Activated CD4-positive, alpha-beta T cell treated with anti-CD3 and anti-CD28 coated beads, Interleukin-2, Interleukin-6, amounts not matched to agents 100 ng/mL and 50 ng/mL, durations not matched to agents 16 hours and 8 hours (primary cell): ENCODE measurements around the gene KLK7.
A peak's percentile ranks its signal among the peaks of the same experiment; 100 is the strongest.
"Not testable (repeated sequence)": the region's sequence is repeated elsewhere in the genome, so short reads cannot be mapped to it uniquely, and the experiment has no call there.

Source experiments
- DNase-seq: peaks from one replicate; pipeline ENCODE4 v3.0.0-alpha.2; 2020

Gene KLK7

DNA sequence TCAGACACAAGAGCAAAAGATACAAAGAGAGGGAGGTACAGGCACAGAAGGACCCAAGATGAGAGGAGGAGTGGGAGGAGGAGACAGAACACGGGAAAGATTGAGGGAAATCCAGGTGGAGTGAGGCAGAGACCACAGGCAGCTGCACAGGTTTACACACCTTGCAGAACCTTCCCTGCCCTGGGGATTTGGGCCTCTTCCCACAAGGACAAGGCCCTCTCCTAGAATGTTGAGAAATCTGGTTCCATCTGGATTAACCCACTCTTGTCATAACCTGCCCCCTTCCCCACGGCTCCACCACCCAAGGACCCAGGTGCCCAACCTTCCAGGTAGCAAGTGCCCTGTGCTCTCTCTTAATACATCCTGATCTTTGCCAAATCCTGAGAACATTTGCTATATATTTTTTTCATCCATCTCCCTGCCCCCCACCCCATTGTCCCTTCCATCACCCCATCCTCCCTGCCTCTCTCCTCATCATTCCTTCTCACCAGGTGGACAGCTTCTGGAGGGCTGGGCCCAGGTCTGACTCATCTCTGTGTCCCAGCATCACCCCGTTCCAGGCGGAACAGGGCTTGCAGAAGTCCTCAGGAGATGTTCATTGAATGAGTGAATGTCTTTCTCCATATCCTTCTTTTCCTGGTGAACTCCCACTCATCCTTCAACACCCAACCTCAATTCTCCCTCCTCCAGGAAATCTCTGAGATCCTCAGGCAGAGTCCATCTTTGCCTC is 26.5 kb upstream of the KLK7 start:
- no peak for DNase-seq

DNA sequence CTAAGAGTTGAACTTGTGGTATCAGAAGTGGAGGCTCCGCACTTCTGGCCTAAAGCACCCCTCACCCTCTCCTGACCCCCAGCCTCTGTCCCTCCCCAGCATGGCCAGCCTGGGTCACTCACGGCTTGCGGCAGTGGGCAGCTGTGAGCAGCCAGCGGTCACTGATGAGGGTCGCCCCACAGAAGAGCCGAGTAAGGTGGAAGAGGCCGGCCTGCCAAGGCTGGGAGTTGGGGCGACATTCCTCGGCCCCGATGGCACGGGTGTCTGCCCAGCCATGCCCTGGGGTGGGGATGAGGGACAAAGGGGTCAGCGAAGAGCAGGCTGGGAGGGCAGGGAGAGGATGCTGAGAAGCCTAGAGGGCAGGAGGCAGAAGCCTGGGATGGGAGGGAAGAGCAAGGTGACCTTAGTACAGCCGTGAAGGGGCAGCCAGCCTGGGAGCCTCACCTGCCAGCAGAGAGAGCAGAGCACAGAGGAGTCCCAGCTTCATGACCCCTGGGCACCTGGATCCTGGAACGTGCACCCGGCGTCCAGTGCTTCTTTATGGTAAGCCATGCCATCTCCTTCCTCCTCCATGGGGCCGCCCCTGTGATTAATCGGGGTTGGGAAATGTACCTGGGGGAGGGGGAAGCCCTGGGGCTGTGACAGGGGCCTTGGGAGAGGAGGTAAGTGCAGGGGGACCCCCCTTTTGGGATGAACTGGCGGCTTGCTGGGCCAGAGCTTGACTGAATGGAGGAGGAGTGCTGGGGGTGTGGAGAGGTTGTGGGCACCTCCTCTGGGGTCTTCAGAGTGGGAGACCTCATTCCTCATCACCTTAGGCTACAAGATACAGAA is 25.6 kb upstream of the KLK7 start:
- no peak for DNase-seq

DNA sequence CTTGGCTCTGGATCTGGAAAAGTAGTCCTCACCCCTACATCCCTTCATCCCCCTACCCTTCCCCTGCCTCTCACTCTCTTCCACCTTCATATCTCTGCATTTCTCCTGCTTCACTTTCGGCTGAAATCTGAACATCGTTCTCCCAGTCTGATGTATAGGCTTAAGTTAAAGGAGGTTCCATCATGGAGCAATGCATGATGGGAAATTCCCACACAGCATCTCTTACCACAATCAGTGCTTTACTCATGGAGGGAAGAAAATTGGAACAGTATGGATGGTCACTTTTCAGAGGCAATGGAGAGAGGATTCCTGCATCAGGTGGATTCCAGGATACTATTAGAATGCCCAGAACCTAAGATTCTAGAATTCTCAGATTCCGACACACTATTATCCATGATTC is 23.8 kb upstream of the KLK7 start:
- DNase-seq, result no peak

- no peak for DNase-seq
These were observed 22.7 kb upstream of the KLK7 start for GRCh38 chr19:51006406-51006805.

- DNase-seq, result no peak
These were observed 21.5 kb upstream of the KLK7 start for GRCh38 chr19:51005248-51005647.

DNA sequence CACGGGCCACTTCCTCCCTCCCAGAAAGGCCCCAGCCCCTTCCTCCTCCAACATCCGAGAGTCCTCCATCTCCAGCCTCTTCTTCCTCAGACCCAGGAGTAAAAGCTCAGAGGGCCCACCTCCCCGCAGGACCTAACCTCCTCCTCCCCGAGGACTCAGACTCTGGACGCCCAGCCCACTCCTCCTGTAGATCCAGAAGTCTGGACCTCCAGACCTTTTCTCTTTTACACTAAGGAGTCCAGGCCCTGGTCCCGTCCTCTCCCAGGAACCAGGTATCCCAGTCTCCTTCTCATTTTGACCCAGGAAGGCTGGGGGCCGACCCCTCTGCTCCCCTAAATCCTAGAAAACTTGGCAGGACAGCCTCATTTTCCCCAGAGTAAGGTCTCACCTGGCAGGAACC is 19.6 kb upstream of the KLK7 start:
- DNase-seq, result no peak

DNA sequence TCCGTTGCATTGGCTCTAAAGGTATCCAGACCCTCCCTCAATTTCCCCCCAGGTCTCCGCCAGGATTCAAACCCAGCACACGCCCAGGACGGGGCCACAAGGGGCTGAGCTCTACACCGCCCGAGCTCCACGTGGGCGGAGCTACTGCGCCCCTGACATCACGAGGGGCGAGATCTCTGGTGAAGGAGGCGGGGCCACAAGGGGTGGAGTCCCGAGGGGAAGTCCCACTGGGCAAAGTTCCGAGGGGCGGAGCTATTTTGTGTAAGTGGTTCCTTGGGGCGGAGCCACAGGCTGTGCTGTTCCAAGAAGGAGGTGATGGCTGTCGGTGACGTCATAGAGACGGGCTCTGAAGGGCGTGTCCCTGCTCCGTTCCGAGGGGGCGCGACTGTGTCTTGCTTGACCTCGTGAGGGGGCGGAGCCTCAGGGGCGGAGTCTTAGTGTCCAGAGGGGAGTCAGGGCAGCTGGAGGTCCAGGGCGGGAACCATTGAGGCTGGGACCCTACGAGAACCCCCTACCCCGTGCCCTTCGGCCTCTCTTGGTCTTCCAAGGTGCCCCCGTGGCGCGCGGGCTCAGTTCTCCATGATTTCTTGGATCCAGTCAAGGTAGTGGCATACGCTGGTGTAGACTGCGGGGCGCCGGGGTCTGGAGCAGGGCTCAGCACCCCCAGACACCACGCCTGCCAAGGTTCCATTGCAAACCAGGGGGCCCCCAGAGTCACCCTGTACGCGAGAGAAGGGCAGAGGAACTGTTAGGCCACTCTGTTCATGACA is 19.0 kb upstream of the KLK7 start:
- peak; percentile 53 for DNase-seq

DNA sequence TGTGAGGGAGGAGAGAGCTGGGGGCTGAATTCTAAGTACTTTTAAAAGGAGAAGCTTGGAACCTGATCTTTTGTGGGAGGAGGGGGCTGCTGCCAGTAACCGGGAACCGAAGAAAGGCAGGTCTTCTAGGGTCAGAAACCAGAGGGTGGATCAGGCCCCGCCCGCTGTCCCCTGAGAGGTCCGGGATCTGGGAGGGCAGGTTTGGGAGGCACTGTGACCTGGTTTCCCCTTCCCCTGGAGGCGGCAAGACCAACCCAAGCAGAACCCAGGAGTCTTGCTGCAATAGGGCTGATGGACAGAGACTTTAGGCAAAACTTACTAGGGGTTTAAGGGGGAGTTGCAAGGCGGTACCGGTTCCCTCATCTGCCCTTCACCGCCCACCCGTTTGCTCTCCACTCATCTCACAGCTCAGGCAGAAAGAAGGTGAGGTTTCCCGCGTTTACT is 18.4 kb upstream of the KLK7 start:
- DNase-seq, result no peak

DNA sequence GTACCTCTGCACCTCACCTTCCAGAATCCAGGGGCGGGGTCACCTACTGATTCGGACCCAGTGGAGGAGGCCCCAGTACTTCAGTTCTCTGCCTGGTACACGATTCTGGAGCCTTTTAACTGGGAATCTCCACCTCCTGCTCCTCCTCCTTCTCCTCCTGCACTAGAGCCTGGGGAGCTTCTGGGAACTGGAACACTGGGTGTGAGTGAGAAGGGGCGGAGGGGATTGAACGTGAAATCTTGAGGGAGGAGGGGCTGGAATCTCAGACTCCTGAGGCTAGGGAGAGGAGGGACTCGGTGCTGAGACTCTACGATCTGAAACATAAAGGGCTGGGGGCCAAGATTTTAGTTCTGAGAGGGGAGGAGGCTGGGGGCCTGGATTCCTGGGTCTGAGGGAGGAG is 17.8 kb upstream of the KLK7 start, which contains the start of gene KLK8:
Gene KLK8 (minus strand): TSS at position 90 of the 400 bp plus-strand sequence. CDS start 437 bp downstream, outside the sequence.
- no peak for DNase-seq

DNA sequence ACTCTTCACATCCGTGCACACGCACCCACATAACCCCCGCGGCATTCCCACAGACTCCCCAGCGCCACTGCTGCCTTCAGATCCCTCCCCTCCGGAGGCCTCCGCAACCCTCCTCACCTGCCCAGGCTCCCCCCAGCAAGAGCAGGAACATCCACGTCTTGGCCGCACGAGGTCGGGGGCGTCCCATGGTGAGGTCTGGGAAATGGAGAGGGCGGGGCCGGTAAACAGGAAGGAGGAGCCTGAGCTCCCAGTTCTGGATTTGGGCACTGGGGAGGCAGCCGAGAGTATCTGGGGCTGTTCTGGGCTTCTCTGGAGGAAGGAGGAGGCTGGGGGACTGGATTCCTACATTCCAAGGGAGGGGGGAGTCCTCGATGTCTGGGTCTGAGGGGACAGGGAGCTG is 17.3 kb upstream of the KLK7 start:
- DNase-seq, result no peak

DNA sequence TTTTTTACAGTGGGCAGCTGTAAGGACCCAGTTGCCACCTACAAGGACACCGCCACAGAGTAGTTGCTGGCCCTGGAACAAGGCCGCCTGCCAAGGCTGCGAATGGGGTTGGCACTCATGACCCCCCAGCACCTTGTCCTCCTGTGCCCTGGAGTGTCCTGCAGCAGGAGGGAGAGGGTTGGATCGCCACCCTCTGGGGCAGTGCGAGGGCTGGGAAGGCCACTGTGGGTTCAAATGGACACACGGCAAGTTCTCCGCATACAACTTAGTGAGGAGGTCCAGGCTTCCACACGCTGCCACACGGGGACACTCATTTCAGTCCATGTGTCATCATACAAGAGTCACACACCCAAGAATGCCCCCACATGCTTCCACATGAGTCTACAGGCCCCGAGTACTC is 16.7 kb upstream of the KLK7 start:
- DNase-seq, result no peak

GRCh38 chr19:50998686-50999085 is 15.0 kb upstream of the KLK7 start:
- no peak for DNase-seq

- DNase-seq, result no peak
These were observed 14.3 kb upstream of the KLK7 start for GRCh38 chr19:50998061-50998460.

GRCh38 chr19:50994129-50994528 is 10.4 kb upstream of the KLK7 start:
- no peak for DNase-seq

DNA sequence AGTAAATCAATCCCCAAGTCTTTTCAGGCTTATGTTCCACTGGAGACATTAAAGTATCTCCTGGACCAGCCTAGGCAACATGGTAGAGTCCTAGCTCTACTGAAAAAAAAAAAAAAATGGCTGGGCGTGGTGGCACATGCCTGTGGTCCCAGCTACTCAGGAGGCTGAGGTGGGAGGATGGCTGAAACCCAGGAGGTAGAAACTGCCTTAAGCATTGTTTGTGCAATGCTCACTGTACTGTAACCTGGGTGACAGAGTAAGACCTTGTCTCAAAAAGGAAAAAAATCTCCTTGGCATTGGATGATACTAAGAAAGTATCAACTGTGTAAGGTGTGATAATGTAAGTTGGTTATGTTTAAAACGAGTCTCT is 8.9 kb upstream of the KLK7 start:
- no peak for DNase-seq

DNA sequence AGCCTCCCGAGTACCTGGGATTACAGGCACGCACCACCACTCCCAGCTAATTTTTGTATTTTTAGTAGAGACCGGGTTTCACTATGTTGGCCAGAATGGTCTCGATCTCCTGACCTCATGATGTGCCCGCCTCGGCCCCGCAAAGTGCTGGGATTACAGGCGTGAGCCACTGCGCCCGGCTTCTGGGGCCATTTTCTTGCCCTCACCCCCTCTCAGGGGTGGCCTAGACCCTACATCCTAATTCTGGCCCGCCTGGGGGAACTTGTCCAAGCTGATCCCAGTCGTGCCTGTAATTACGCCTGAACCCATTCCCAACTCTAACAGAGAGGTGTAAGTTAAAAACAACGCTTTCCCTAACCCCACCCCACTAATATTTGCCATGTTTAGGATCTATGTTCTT is 699 bp upstream of the KLK7 start:
- DNase-seq, result not testable (repeated sequence)

DNA sequence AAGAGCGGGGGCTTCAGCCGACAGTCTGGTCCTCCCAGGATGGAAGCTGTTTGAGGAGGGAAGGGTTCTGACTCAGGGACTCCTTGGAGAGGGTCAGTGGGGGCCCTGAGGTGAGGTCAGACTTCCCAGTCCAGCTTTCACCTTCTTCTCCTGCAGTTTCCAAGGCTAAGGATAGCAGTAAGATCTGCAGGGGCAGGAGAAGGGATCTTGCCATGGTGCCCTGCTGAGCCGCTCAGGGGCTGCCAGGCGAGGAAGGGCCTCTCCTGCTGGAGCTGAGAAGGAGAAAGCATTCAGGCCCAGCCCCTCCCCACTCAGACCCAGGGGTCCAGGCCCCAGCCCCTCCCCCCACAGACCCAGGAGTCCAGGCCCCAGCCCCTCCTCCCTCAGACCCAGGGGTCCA is 1.5 kb downstream of the KLK7 start:
- DNase-seq, result no peak

DNA sequence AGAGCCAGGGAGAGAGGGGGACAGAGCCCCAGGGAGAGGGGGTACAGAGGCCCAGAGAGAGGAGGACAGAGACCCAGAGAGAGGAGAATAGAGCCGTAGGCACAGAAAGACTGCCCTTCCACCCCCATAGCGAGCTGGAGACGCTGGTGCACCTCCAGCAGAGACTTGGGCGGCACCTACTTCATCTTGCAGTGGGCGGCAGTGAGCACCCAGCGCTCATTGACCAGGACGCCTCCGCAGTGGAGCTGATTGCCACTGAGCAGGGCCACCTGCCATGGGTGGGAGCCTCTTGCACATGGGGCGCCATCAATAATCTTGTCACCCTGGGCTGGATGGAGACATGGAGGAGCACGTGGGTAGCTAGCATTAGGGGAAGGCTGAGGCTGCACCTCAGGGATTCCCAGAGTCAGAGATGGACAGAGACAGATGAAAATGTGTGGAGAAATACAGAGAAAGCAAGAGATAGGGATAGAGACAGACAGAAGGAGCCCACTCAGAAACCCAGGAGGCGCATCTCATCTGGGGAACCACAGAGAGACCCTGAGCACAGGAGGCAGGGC is 2.0 kb downstream of the KLK7 start:
- no peak for DNase-seq

DNA sequence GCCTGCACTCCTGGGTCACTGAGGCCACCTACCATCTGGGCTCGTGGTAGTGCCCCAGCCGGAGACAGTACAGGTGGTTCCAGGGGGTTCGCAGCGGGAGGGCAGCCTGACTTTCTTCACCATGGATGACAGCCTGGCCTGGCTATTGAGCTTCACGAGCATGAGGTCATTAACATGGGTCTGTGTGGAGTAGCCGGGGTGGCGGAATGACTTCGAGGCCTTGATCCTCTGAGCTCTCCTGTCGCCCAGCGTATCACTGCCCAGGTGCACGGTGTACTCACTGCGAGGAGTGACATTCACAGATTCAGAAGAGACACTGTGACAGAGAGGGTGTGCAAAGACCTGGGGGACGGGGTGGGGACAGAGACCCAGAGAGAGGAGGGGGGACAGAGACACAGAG is 3.5 kb downstream of the KLK7 start:
- no peak for DNase-seq

DNA sequence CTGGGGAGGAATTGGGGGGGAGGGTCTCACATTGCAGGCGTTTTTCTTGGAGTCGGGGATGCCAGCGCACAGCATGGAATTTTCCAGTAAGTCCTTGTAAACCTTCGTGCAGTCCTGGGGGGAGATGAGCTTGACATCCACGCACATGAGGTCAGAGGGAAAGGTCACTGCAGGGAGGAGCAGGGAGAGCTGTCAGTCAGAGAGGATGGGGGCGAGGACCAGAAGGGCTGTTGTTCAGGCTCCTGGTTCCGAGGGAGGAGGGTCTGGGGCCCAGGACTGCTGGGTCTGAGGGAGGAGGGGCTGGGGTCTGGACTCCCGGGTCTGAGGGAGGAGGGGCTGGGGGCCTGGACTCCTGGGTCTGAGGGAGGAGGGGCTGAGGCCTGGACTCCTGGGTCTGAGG is 4.0 kb downstream of the KLK7 start:
- DNase-seq, result no peak

- DNase-seq, result no peak
These were observed 4.8 kb downstream of the KLK7 start for GRCh38 chr19:50978772-50979390.

- no peak for DNase-seq
These were observed 6.1 kb downstream of the KLK7 start for GRCh38 chr19:50977626-50978025.

GRCh38 chr19:50975766-50976165 is 8.0 kb downstream of the KLK7 start:
- no peak for DNase-seq
